SKM-1 treated with dmso at 0.1 percent for 144 hours (cell line): ENCODE data around the gene IGSF10.

Experiments
- DNase-seq: peaks from one replicate; lab custom pipeline; 2025; ENCODE audit not compliant: unreplicated experiment; lab: John Stamatoyannopoulos, UW

Gene IGSF10

DNA sequence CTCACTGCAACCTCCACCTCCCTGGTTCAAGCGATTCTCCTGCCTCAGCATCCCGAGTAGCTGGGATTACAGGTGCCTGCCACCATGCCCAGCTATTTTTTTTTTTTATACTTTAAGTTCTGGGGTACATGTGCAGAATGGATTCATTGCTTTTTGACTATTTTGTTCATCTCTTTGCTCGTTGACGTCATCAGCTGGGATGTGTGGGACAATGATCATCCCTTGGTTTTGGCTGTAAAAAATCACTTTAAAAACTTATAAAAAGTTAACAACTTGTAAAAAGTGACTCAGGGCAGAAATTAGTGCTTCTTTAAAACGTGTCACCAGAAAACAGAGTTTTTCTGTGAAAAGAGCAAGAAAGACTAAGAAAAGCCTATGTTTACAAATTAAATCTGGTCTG lies 37.8 kb downstream of the IGSF10 start:
- no peak for DNase-seq

- DNase-seq: peak; percentile 3
Observed at GRCh38 chr3:151421938-151422337, 38.9 kb downstream of the IGSF10 start.

DNA sequence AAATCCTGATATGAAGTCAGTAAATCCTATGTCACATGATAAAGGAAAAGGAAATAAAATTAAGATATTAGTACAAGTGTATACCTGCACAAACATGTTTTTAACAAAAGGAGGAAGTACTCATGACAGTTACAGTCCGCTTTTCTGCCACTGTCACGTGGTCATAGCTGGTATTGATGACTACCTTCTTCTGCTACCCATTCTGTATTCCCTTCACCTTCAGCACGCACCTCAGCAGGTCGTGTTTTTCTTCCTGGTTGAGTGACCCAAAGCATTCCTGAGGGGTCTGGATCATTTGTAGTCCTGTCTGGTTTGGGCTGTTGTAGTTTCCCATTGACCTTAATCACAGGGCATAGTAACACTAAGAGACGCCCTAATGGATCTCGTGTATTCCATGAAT lies 41.1 kb downstream of the IGSF10 start:
- DNase-seq: no peak

- no peak for DNase-seq
Observed at GRCh38 chr3:151415289-151415688, 45.6 kb downstream of the IGSF10 start.

GRCh38 chr3:151412989-151413388 lies 47.9 kb downstream of the IGSF10 start:
- no peak for DNase-seq
